B cell (primary cell): Measurements from ENCODE around the gene VASN.

Experiments
- CTCF ChIP-seq: fragments of 200-600 bp; IDR thresholded peaks from one replicate; pipeline ENCODE4 v1.8.0; 2022; ENCODE audit warnings: antibody characterized with exemption, mild to moderate bottlenecking
- EZH2 ChIP-seq: IDR thresholded peaks from 2 replicates; pipeline ENCODE4 v1.6.1; 2012; ENCODE audit warnings: borderline replicate concordance, low read depth, mild to moderate bottlenecking, moderate library complexity, low read length; ENCODE audit not compliant: insufficient read depth, poor library complexity, severe bottlenecking

GRCh38 chr16:4384509-4384942 lies 12.9 kb downstream of the VASN start:
- TF ChIP-seq CTCF (no peak), EZH2 (no peak)
